HG03575 (cell line): ENCODE measurements around the gene AQP12B.
"Not testable (repeated sequence)": the region's sequence is repeated elsewhere in the genome, so short reads cannot be mapped to it uniquely, and the experiment has no call there.

Experiments used
- ATAC-seq: cut with Tn5 transposase; IDR thresholded peaks from one replicate; pipeline ENCODE4 v1.9.1; 2021; ENCODE audit not compliant: unreplicated experiment, insufficient number of reproducible peaks, low FRiP score; ENCODE audit errors: extremely low read depth

AQP12B gene, protein sequence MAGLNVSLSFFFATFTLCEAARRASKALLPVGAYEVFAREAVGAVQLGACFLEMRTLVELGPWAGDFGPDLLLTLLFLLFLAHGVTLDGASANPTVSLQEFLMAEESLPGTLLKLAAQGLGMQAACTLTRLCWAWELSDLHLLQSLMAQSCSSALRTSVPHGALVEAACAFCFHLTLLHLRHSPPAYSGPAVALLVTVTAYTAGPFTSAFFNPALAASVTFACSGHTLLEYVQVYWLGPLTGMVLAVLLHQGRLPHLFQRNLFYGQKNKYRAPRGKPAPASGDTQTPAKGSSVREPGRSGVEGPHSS

DNA sequence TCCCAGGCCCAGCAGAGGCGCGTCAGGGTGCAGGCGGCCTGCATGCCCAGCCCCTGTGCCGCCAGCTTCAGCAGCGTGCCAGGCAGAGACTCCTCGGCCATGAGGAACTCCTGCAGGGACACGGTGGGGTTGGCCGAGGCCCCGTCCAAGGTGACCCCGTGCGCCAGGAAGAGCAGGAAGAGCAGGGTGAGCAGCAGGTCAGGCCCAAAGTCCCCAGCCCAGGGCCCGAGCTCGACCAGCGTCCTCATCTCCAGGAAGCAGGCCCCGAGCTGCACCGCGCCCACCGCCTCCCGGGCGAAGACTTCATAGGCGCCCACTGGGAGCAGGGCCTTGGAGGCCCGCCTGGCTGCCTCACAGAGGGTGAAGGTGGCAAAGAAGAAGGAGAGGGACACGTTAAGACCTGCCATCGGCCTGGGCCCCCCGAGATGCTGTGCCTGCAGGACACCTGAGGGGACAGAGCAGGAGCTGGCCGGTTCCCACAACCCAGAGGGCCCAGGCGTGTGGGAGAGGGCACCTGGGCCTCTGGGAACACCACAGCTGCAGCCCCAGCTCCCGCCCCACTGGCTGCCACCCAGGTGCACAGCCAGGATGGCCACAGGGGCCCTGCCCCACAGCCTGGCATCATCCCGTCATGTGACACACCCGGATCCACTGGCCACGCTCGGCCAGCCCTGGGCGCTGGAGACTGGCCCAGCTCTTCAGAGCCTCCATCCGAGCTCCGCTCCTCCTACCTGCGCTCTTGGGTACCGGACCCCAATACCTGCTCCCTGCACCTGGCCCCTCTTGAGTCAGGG, at the start of gene AQP12B:
AQP12B (minus strand) TSS at position 455 of the 794 bp plus-strand sequence; CDS start at position 407, 48 bp downstream.
- ATAC-seq: not testable (repeated sequence)

DNA sequence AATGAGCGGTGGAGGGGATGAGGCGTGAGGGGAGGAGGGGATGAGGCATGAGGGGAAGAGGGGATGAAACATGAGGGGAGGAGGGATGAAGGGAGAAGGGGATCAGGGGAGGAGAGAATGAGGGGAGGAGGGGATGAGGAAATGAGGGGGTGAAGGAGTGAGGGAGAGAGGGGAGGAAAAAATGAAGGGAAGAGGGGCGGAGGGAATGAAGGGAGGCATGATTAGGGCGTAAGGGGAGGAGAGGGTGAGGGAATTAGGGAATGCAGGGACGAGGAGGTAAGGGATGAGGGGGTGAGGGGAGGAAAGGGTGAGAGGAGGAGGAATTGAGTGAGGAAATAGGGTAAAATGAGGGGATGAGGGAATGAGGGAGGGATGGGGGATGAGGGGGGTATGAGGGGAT, 49.5 kb upstream of the AQP12B start:
- ATAC-seq: no peak

GRCh38 chr2:240731178-240731545, 48.5 kb upstream of the AQP12B start:
- no peak for ATAC-seq

DNA sequence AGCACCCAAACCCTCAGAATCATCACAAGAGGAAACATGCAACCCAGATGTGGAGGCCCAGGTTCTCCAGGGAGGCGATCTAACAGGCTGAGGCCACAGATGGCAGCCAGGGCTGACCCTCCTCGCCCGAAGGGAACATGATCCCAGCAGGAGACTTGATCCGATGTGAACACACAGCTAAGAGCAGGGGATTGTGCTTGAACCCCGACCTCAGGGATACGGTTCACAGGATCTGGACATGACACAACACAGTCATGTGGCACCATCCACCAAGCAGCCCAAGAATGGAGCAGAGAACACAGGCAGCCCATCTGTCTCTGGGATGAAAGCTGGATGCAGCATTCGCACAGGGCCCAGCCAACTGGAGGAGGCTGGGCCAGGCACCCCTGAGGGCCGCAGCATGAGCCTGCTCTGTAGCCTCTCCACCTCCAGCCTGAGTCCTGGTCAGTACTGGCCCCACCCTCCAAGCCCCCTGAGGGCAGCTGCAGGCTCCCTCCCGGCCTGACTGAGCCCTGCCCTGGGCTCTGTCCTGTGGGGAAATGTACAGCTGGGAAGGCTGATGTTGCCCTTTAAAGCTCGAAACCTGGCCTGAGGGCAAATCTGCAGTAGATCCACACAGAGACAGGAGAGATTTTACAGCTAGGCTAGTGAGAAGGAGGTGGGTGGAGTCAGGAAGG, 48.0 kb upstream of the AQP12B start:
- no peak for ATAC-seq

DNA sequence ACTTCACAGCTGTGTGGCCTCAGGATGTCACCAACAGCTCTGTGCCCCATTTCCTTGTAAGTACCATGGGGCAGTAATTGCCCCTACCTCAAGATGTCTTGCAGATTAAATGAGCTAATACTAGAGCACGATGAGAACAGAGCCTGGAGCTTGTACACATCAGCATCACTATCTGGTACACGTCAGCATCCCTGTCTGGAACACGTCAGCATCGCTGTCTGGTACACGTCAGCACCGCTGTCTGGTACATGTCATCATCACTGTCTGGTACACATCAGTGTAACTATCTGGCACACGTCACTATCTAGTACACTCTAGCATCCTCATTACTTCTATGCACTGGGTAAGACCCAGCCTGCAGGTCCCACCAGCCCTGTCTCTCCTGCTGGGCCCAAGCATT, 46.1 kb upstream of the AQP12B start:
- no peak for ATAC-seq

DNA sequence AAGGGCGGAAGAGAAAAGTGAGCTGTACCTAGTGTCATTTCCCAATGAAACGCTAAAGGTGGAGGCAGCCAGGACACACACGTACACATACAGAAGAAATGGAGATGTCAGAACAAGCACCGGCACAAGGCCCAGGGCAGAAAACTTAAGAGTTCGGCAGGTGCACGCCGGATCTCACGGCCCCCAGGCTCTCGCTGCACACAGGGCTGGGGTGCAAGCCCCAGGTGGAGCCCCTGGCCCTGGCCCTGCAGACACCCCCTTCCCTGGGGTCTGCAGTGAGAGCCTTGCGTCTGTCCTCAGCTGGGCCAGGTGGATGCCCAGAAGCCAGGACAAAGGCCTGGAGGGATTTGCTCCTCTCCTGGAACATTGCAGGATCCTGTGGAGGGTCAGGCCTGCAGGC, 45.7 kb upstream of the AQP12B start:
- no peak for ATAC-seq

DNA sequence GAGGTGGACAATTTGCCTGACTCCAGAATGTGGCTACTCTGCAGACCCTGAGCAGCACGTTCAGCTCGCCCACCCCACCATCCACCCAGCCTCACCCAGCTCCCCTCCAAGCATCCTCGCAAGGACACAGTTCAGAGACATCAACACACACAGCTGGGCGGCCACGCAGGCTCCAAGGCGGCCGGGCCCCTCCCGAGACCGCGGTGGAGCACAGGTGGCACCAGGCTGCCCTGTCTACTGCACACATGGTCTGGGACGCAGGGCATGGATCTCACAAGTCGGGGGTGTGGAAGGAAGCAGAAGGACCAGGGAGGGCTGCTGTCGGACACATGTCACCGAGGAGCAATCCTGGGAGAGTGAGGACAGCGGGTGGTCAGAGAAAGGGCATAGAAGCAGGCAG, 45.2 kb upstream of the AQP12B start:
- ATAC-seq: no peak

DNA sequence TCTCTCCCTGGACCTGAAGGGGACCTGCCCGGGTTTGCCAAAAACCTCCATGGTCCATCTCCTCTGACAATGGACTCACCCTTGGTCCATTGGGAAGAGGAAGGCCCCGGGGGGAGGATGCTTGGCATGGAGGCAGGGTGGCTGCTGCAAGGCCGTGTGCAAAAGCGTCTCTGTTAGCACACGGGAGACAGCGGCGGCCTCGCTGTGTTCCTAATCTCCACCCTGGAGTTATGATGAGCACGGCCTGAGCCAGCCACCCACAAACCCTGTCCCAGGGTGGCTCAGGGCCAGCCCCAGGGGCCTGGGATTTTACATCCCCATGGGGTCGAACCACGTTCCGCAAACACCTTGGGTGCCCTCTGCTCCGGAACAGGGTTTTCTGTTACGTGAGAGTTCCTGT, 44.8 kb upstream of the AQP12B start:
- ATAC-seq: no peak

DNA sequence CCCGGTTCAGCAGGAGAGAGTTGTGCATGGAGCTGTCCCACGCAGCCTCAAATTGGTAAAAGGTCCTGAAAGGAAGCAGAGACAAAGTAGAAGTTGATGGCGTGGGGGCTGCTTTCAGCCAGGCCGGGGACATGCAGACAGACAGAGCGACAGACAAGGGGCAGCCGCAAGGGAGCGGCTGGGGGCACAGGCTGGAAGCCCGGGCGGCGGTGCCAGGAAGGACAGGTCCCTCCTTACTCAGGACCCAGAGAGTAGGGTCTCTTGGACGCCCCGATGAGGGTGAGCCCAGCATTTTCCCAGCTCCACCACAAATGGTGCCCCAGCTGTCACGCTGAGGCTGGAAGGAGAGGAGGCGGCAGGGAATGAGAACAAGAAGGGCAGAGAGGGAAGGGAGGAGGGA, 44.2 kb upstream of the AQP12B start:
- no peak for ATAC-seq

DNA sequence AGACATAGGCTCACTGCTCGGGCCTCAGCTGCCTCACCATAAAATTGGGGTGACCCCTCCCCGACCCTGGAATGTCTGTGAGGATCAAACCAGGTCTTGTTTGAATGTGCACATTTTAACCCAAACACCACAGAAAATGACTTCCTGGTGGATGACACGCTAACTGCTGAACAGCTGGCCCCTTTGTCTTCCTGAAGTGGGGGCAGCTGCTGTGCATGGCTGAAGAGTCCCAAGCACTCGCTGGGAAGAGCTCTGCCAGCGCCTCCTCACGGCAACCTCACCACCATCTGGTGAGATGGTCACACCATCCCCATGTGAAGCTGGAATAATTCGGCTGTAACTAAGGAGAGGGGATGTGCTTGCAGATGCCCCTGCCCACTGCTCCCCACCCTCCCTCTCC, 43.0 kb upstream of the AQP12B start:
- ATAC-seq: no peak

- ATAC-seq: no peak
Observed at GRCh38 chr2:240725266-240725665, 42.6 kb upstream of the AQP12B start.

DNA sequence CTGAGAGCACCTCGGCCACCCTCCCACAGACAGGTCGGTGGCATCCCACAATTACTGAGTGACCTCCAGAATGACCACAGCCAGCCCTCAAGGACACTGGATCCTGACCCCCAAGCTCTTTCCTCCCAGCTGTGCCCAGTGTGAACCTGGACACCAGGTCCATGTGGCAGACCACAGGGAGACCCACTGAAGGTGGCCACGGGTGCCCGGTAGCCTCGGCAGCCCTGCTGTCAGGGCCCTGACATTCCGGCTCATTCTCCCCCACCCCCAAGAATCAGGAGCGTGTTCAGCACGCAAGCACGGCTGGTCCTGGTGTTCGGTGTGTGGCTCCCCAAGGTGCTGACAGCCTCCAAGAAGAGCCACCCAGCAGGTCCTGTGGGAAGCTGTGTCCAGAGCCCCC, 41.7 kb upstream of the AQP12B start:
- no peak for ATAC-seq

DNA sequence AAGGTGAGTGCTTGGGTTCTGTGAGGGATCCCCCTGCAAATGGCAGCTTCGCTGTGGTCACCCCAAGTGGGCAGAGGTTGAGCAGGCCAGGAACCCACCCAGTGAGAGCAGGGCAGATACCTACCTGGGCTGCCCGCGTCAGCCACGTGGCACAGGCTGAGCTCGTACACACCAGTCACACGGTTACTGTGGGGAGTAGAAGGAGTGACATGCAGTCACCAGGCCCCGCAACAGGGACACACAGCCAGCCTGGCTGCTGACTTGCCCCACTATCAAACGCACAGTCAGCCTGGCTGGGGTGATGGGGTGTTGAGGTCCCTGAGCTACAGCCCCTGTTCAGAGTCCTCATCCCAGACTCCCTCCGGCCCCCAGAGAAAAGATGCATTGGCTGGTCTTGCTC, 41.2 kb upstream of the AQP12B start:
- no peak for ATAC-seq

DNA sequence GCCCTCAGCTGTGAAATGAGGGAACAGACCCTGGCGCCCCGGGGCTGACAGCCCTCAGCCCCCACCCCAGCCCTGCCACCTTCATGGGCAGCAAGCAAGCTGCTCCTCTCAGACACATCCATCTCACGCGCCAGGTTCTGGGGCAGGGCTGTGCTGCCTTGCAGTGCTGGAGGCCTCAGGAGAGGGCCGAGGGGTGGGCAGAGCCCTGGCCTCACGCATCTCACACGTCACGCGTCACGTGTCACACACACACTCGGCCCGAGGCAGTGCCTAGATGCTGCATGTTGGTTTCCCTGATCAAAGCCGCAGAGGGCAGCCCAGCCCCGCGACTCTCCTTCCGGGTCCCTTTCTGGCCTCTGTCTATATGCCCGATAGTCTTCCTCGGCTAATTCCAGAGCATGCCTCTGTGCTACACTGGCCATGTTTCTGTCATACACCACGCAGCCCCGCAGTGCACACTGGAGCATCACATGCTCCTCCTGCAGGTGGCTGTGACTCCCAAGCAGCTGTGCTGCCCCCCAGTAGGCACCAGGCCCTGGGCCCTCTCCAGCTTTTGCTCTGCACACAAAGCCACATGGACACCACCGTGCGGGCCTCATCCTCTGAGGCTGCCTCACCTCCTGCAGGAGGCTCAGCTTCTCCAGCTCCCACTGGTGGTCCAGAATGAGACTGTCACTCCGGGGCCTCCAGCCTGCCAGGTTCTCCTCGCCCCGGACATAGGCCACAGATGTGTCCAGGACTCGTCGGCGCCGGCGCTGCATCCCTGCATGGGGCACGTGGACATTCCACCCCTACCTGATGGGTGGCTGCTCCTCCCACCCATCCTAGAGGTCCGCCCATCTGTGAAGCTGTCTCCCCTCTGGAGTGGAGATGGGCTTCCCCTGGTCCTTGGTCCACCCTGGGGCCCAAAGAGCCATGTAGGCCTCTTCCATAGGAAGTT, 40.4 kb upstream of the AQP12B start:
- ATAC-seq: no peak

- no peak for ATAC-seq
Observed at GRCh38 chr2:240722376-240722775, 39.7 kb upstream of the AQP12B start.

- ATAC-seq: no peak
Observed at GRCh38 chr2:240721596-240722180, 39.0 kb upstream of the AQP12B start.

DNA sequence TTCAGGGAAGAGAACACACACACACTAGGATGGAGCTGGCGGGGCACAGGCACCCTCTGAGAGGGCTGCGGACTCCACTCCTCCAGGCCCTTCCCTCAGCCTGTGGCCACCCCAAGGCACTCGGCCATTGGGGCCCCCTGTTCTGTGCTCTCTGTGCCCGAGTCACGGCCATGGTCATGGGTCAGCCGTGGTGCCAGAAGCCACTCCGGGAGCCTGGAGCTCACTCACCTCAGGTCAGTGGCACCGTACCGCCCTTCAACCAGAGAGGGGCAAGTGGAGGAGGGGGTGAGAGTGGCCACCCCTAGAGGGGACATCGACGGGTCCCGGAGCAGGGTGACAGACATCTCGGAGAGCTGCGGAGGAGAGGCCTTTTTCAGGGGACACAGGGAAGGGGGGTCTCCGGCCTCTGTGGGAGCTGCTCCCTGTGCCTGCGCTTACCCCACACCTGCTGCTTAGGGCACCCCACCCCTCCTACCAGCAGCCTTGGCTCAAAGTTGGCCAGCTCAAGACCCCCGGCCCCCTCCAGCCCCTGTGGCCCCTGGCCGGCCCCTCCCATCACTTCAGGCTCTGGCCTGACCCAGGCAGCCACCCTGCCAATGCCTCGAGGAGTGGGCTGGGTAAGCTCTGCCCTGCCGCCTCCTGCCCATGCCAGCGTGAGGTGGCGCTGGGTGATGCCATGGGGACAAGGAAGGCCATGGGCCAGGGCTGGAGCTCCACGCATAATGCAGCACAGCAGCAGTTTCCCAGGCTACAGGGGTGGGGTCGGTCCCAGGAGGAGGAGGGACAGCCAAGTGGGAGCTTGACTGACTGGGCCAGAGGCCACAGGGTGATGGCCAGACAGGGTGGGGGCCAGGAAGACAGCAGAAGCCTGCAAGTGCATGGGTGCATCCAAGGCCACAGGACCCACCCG, 38.3 kb upstream of the AQP12B start:
- ATAC-seq: no peak
